Measurements from ENCODE around the gene EDIL3. TPM values are rescaled to one million over a fixed set of nuclear protein-coding genes. Genes with fewer than 3 reads are reported as not detected.

The EDIL3 gene
- total and polyA plus RNA-seq, 2 of the 8 experiments (the other 6 are each of a cell fraction or from before 2014, with no cell fraction given): 14.7 to 47.2 TPM

GRCh38 chr5:83942155-83942554 lies 442.5 kb downstream of the EDIL3 start (continued):
- no peak for TF ChIP-seq GTF2F1 (IDR thresholded peaks at IDR 0.05; ENCODE audit: borderline replicate concordance, low read depth, low read length)
- TF ChIP-seq USF2 (IDR thresholded peaks at IDR 0.05; ENCODE audit: low read length): no peak
- TF ChIP-seq SIX5 (IDR thresholded peaks at IDR 0.05; ENCODE audit: low read depth, low read length): no peak
- TF ChIP-seq MAX (IDR thresholded peaks at IDR 0.05): no peak

Measured in H1 (cell line).